ENCODE data around the gene UHMK1.
"Not testable (repeated sequence)": the region's sequence is repeated elsewhere in the genome, so short reads cannot be mapped to it uniquely, and the experiment has no call there.

DNA sequence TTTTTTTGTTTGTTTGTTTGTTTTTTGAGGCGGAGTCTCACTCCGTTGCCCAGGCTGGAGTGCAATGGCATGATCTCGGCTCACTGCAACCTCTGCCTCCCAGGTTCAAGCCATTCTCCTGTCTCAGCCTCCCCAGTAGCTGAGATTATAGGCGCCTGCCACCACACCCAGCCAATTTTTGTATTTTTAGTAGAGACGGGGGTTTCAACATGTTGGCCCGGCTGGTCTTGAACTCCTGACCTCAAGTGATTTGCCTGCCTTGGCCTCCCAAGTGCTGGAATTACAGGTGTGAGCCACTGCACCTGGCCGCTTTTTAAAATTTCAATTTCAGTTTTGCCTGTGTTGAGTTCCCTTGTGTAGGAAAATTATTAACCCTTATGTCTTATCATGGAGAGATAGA is 73.5 kb downstream of the UHMK1 start:
- not testable (repeated sequence) for TF ChIP-seq POLR2A, SMC3 (IDR thresholded peaks at IDR 0.05; ENCODE audit: low read depth, low read length)
- TF ChIP-seq, protein P1, sequence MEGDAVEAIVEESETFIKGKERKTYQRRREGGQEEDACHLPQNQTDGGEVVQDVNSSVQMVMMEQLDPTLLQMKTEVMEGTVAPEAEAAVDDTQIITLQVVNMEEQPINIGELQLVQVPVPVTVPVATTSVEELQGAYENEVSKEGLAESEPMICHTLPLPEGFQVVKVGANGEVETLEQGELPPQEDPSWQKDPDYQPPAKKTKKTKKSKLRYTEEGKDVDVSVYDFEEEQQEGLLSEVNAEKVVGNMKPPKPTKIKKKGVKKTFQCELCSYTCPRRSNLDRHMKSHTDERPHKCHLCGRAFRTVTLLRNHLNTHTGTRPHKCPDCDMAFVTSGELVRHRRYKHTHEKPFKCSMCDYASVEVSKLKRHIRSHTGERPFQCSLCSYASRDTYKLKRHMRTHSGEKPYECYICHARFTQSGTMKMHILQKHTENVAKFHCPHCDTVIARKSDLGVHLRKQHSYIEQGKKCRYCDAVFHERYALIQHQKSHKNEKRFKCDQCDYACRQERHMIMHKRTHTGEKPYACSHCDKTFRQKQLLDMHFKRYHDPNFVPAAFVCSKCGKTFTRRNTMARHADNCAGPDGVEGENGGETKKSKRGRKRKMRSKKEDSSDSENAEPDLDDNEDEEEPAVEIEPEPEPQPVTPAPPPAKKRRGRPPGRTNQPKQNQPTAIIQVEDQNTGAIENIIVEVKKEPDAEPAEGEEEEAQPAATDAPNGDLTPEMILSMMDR (conservative IDR thresholded peaks at IDR 0.05; ENCODE audit: low read depth, low read length): not testable (repeated sequence)

Measured in IMR-90 (cell line).